ENCODE measurements around the gene PMVK.

DNA sequence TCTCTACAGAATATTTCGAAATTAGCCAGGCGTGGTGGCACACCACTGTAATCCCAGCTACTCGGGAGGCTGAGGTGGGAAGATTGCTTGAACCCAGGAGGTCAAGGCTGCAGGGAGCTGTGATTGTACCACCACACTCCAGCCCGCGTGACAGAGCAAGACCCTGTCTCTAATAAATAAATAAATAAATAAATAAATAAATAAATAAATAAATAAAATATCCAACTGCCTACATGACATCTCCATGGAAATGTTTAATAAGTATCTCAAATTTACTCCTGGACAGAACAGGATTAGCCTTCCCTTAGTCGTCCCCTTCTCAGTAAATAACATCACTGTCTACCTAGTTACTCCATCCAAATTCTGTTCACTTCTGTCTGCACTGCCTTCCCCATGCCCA lies 37.5 kb downstream of the PMVK start:
- TF ChIP-seq, protein P1, sequence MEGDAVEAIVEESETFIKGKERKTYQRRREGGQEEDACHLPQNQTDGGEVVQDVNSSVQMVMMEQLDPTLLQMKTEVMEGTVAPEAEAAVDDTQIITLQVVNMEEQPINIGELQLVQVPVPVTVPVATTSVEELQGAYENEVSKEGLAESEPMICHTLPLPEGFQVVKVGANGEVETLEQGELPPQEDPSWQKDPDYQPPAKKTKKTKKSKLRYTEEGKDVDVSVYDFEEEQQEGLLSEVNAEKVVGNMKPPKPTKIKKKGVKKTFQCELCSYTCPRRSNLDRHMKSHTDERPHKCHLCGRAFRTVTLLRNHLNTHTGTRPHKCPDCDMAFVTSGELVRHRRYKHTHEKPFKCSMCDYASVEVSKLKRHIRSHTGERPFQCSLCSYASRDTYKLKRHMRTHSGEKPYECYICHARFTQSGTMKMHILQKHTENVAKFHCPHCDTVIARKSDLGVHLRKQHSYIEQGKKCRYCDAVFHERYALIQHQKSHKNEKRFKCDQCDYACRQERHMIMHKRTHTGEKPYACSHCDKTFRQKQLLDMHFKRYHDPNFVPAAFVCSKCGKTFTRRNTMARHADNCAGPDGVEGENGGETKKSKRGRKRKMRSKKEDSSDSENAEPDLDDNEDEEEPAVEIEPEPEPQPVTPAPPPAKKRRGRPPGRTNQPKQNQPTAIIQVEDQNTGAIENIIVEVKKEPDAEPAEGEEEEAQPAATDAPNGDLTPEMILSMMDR (IDR thresholded peaks at IDR 0.05; ENCODE audit: control extremely low read depth in 1 of 3, insufficient read depth in 1 of 3, low read depth in 1 of 3, low read length in 3 of 3) = no peak
- TF ChIP-seq, protein P2, sequence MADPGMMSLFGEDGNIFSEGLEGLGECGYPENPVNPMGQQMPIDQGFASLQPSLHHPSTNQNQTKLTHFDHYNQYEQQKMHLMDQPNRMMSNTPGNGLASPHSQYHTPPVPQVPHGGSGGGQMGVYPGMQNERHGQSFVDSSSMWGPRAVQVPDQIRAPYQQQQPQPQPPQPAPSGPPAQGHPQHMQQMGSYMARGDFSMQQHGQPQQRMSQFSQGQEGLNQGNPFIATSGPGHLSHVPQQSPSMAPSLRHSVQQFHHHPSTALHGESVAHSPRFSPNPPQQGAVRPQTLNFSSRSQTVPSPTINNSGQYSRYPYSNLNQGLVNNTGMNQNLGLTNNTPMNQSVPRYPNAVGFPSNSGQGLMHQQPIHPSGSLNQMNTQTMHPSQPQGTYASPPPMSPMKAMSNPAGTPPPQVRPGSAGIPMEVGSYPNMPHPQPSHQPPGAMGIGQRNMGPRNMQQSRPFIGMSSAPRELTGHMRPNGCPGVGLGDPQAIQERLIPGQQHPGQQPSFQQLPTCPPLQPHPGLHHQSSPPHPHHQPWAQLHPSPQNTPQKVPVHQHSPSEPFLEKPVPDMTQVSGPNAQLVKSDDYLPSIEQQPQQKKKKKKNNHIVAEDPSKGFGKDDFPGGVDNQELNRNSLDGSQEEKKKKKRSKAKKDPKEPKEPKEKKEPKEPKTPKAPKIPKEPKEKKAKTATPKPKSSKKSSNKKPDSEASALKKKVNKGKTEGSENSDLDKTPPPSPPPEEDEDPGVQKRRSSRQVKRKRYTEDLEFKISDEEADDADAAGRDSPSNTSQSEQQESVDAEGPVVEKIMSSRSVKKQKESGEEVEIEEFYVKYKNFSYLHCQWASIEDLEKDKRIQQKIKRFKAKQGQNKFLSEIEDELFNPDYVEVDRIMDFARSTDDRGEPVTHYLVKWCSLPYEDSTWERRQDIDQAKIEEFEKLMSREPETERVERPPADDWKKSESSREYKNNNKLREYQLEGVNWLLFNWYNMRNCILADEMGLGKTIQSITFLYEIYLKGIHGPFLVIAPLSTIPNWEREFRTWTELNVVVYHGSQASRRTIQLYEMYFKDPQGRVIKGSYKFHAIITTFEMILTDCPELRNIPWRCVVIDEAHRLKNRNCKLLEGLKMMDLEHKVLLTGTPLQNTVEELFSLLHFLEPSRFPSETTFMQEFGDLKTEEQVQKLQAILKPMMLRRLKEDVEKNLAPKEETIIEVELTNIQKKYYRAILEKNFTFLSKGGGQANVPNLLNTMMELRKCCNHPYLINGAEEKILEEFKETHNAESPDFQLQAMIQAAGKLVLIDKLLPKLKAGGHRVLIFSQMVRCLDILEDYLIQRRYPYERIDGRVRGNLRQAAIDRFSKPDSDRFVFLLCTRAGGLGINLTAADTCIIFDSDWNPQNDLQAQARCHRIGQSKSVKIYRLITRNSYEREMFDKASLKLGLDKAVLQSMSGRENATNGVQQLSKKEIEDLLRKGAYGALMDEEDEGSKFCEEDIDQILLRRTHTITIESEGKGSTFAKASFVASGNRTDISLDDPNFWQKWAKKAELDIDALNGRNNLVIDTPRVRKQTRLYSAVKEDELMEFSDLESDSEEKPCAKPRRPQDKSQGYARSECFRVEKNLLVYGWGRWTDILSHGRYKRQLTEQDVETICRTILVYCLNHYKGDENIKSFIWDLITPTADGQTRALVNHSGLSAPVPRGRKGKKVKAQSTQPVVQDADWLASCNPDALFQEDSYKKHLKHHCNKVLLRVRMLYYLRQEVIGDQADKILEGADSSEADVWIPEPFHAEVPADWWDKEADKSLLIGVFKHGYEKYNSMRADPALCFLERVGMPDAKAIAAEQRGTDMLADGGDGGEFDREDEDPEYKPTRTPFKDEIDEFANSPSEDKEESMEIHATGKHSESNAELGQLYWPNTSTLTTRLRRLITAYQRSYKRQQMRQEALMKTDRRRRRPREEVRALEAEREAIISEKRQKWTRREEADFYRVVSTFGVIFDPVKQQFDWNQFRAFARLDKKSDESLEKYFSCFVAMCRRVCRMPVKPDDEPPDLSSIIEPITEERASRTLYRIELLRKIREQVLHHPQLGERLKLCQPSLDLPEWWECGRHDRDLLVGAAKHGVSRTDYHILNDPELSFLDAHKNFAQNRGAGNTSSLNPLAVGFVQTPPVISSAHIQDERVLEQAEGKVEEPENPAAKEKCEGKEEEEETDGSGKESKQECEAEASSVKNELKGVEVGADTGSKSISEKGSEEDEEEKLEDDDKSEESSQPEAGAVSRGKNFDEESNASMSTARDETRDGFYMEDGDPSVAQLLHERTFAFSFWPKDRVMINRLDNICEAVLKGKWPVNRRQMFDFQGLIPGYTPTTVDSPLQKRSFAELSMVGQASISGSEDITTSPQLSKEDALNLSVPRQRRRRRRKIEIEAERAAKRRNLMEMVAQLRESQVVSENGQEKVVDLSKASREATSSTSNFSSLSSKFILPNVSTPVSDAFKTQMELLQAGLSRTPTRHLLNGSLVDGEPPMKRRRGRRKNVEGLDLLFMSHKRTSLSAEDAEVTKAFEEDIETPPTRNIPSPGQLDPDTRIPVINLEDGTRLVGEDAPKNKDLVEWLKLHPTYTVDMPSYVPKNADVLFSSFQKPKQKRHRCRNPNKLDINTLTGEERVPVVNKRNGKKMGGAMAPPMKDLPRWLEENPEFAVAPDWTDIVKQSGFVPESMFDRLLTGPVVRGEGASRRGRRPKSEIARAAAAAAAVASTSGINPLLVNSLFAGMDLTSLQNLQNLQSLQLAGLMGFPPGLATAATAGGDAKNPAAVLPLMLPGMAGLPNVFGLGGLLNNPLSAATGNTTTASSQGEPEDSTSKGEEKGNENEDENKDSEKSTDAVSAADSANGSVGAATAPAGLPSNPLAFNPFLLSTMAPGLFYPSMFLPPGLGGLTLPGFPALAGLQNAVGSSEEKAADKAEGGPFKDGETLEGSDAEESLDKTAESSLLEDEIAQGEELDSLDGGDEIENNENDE (IDR thresholded peaks at IDR 0.05; ENCODE audit: insufficient replicate concordance, low read length) = no peak
- TF ChIP-seq EGR1 (IDR thresholded peaks at IDR 0.05; ENCODE audit: borderline replicate concordance, low read depth, low read length) = no peak
- TF ChIP-seq CHD1 (IDR thresholded peaks at IDR 0.05; ENCODE audit: low read depth, low read length) = no peak
- TF ChIP-seq, protein P3, sequence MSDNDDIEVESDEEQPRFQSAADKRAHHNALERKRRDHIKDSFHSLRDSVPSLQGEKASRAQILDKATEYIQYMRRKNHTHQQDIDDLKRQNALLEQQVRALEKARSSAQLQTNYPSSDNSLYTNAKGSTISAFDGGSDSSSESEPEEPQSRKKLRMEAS (IDR thresholded peaks at IDR 0.05) = no peak

Data from H1 (cell line).